HG02571 (cell line): ENCODE measurements around the gene NPY4R.
"Not testable (repeated sequence)": the region's sequence is repeated elsewhere in the genome, so short reads cannot be mapped to it uniquely, and the experiment has no call there.

ENCODE experiments used
- ATAC-seq: cut with Tn5 transposase; IDR thresholded peaks from one replicate; pipeline ENCODE4 v1.9.1; 2021; ENCODE audit warnings: mild to moderate bottlenecking, moderate library complexity; ENCODE audit not compliant: unreplicated experiment

The NPY4R gene

GRCh38 chr10:46465765-46466164 lies at the start of gene NPY4R:
Gene NPY4R (minus strand): TSS chr10:46465958. CDS start chr10:46462635, 3,323 bp downstream.
- not testable (repeated sequence) for ATAC-seq

DNA sequence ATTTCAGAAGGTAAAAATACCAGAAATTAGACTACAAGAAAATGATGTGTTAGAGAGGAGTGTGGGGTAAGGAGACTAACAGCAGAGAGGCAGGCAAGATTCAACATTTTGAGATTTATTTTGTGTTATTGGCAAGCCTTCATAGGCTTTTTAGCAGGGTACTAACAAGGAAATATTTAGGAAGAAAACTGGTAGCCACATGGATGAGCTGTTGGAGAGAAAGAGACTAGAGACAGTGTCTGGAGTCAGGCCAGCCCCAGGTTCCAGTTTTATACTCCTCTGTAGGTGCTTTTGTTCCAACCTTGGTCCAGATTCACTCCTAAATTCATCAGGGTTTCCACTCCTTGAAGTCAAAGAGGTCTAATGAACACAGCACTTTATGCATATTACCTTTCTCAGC lies 49.6 kb upstream of the NPY4R start:
- no peak for ATAC-seq

- ATAC-seq, result no peak
Measured at GRCh38 chr10:46514899-46515298, 49.1 kb upstream of the NPY4R start.

- ATAC-seq, result no peak
Measured at GRCh38 chr10:46514431-46514861, 48.7 kb upstream of the NPY4R start.

DNA sequence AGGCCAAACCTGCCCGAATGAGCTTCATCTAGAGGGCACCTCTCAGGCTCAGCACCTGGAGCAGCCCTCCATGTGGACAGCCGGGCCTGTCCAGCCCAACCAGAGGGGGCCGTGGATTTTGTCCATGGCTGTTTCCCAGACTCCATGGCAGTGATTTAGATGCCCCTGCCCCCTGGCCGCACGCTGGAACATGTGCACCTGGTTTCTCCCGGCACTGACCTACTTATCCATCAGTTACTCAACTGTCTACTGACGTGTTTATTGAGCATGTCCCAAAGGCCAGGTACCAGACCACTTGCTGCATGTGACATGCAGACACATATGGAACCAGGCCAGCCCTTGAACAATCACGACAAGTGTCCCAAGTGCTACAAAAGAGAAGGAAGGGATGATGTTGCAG lies 47.6 kb upstream of the NPY4R start:
- ATAC-seq, result not testable (repeated sequence)

GRCh38 chr10:46512725-46513124 lies 47.0 kb upstream of the NPY4R start:
- not testable (repeated sequence) for ATAC-seq

GRCh38 chr10:46512002-46512401 lies 46.2 kb upstream of the NPY4R start:
- not testable (repeated sequence) for ATAC-seq

GRCh38 chr10:46499990-46500389 lies 34.2 kb upstream of the NPY4R start:
- not testable (repeated sequence) for ATAC-seq

- not testable (repeated sequence) for ATAC-seq
Measured at GRCh38 chr10:46498985-46499703, 33.4 kb upstream of the NPY4R start.

DNA sequence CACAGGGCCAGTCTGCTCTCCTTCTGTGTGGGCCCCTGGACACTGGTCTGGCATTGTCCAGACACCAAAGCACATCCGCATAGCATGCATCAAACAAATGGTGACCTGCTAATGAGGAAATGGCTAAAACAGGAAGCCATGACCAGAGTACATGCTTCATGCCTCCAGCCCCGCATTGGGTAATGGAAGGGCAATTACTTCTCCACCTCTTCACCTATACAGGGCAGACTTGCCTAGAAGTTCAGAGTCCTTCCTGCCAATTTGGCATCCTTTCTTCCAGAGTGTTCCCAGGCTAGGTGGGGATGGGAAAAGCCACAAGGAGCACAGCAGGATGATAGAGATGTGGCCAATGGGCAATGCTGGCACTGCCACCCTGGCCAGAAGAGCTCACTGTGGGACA lies 32.1 kb upstream of the NPY4R start:
- ATAC-seq, result not testable (repeated sequence)

GRCh38 chr10:46497401-46497800 lies 31.6 kb upstream of the NPY4R start:
- ATAC-seq, result not testable (repeated sequence)

GRCh38 chr10:46491364-46492114 lies 25.8 kb upstream of the NPY4R start:
- ATAC-seq, result not testable (repeated sequence)

DNA sequence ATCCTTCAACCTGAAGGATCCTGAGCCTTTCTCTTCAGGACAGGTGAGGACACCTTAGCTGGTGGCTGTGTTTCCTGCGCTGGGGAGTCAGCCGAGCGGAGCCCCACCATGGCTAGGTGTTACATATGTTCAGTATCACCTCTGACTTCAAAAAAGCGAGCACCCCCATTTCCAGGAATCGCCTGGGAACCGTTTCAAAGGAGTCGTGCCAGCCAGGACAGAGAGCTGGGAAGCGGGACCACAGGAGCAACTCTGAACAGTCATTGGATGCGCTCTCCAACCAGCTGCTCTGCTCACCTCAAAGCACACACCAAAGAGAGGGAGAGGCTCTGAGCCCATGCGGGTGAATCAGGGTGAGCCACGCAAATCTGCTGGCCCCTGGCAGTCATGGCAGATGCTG lies 24.5 kb upstream of the NPY4R start:
- ATAC-seq, result not testable (repeated sequence)

- ATAC-seq, result not testable (repeated sequence)
Measured at GRCh38 chr10:46486459-46486858, 20.7 kb upstream of the NPY4R start.

- not testable (repeated sequence) for ATAC-seq
Measured at GRCh38 chr10:46474746-46475320, 9.1 kb upstream of the NPY4R start.

DNA sequence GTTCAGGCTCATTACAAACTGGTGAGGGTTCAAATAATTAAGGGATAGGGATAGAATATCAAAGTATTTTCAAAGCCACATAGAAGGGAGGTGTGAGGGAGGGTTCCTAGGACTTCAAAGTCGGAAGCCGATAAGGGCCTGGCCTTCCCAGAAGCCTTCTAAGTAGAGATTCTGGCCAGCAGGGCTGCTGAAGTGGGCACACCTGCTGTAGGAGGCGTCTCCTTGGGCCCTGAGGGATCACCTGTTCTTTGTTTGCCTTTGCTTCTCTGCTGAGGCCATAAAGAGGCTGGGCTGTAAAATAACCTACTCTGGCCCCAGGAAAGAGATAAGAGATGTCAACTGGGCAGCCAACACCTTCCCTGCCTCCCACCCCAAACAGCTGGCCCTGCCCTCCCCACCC lies 8.0 kb upstream of the NPY4R start:
- ATAC-seq, result not testable (repeated sequence)

DNA sequence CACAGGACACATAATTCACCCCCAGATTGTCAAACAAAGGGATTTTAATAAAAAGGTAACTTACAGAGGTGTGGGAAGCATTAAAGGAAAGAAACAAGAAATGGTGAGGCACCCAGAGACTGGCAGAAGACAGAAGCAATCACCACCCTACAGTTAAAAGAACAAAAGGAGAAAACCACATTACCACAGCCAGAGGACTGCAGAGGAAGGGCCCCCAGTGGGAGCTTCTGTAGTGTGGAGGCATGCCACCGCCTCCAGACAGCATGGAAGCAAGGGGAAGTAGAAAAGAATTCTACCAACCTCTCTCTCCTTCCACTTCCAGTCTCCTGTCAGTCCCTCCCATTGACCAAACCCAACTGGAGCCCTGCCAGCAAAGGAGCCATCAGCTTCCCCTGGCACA lies 4.4 kb upstream of the NPY4R start:
- ATAC-seq, result not testable (repeated sequence)

- ATAC-seq, result not testable (repeated sequence)
Measured at GRCh38 chr10:46468119-46468809, 2.5 kb upstream of the NPY4R start.

DNA sequence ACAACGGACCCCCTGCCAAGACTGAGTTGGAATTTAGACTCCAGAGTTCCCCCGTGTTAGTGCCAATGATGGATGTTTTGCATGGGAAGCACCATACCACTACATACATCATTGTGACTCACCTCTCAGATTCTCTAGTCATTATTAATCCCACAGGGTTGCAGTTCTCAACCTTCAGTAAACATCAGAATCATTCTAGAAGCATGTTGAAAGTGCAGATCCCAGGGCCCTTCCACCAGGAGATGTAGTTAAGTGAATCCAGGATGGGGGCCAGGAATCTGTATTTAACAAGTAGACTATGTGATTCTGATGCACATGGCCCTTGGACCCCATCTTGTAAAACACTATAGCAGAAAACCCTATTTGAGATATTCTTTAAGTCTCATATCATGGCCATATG lies 2.1 kb downstream of the NPY4R start:
- ATAC-seq, result not testable (repeated sequence)

DNA sequence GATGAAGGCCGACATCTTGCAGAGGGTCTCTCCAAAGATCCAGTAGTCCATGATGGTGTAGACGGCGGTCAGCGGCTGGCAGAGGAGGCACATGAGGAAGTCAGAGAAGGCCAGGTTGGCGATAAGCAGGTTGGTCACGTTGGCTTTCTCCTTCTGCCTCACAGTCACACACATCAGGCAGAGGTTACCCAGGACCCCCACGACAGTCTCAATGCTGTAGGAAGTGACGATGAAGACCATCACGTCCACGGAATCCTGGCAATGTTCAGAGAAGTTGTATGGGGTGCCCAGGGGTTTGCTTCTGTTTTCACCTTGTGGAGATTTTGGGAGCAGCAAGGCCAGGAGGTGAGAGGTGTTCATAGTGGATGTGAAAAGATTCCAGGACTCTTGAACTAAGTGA lies 3.5 kb downstream of the NPY4R start:
- ATAC-seq, result not testable (repeated sequence)

DNA sequence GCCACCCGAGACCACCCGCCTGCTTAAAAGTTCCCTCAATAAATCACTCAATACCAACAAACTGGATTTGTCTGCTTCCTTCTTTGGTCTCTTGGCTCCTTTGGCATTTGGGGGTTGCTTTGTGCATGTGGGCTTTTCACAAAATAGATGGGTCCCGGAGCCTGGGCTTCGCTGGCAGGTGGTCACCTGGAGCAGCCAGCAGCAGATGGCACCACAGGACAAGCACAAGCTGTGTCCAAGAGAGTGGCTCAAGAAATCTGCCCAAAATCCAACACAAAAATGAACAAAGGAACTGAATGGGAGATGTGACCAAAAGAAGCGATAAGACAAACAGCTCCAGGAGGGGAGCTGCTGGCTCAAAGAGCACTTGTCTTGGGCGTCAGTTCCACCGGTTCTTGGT lies 6.2 kb downstream of the NPY4R start:
- not testable (repeated sequence) for ATAC-seq
